PC-3 (cell line): Measurements from ENCODE around the gene PRTFDC1. TPM values are rescaled to one million over a fixed set of nuclear protein-coding genes. Genes with fewer than 3 reads are reported as not detected.

Experiments used
- ATAC-seq: fragments of 200-7000 bp; cut with Tn5 transposase; 2 replicates; pipeline ENCODE4 v1.9.1; 2020; ENCODE audit warnings: mild to moderate bottlenecking, moderate library complexity
- BruUV-seq: library from RNA; stranded (reverse); fragments of 400-500 nt; replicated peaks from 2 replicates; lab custom pipeline; 2021; lab: Mats Ljungman, UMichigan
- CTCF ChIA-PET: fragments of 300-600 bp; sonication (Branson Sonifier 250); formaldehyde crosslinking; loops from one replicate; lab custom pipeline; 2022; ENCODE audit warnings: antibody characterized with exemption; lab: Charles Lee
- POLR2A ChIA-PET: fragments of 300-600 bp; sonication (Branson Sonifier 250); formaldehyde crosslinking; loops from one replicate; lab custom pipeline; 2022; ENCODE audit warnings: antibody characterized with exemption; ENCODE audit not compliant: unreplicated experiment; lab: Charles Lee
- DNase-seq: peaks from one replicate; pipeline ENCODE4 v3.0.0-alpha.2; 2015
- H2AFZ ChIP-seq: fragments of 300-600 bp; sonication (generic); 2 replicates; pipeline ENCODE4 v1.6.0; 2016; ENCODE audit warnings: antibody characterized with exemption, low read length
- H3F3A ChIP-seq: fragments of 300-600 bp; sonication (generic); one replicate; pipeline ENCODE4 v1.6.0; 2017; ENCODE audit warnings: antibody characterized with exemption, low read length, control low read depth, mild to moderate bottlenecking; ENCODE audit not compliant: unreplicated experiment
- H3K27ac ChIP-seq: fragments of 300-600 bp; sonication (generic); 2 replicates; pipeline ENCODE4 v1.5.1; 2016; ENCODE audit warnings: mild to moderate bottlenecking, low read length
- H3K27me3 ChIP-seq: fragments of 300-600 bp; sonication (generic); 2 replicates; pipeline ENCODE4 v1.6.1; 2016; ENCODE audit warnings: low read length, mixed read lengths
- H3K36me3 ChIP-seq: fragments of 300-600 bp; sonication (generic); 2 replicates; pipeline ENCODE4 v1.6.1; 2016; ENCODE audit warnings: low read depth, mixed run types, low read length, mixed read lengths
- H3K4me1 ChIP-seq: fragments of 300-600 bp; sonication (generic); 2 replicates; pipeline ENCODE4 v1.5.1; 2016; ENCODE audit warnings: low read length; ENCODE audit not compliant: insufficient read depth
- H3K4me2 ChIP-seq: fragments of 300-600 bp; sonication (generic); 2 replicates; pipeline ENCODE4 v1.6.0; 2016; ENCODE audit warnings: low read length
- H3K4me3 ChIP-seq: fragments of 300-600 bp; sonication (generic); 2 replicates; pipeline ENCODE4 v1.5.1; 2016; ENCODE audit warnings: mild to moderate bottlenecking, low read length, mixed read lengths
- H3K79me2 ChIP-seq: fragments of 300-600 bp; sonication (generic); 2 replicates; pipeline ENCODE4 v1.6.1; 2017; ENCODE audit warnings: low read length, mixed read lengths
- H3K9ac ChIP-seq: fragments of 300-600 bp; sonication (generic); 2 replicates; pipeline ENCODE4 v1.6.0; 2016; ENCODE audit warnings: mild to moderate bottlenecking, low read length
- H3K9me2 ChIP-seq: fragments of 300-600 bp; sonication (generic); replicated peaks from 2 replicates; pipeline ENCODE4 v1.6.1; 2016; ENCODE audit warnings: mixed run types, low read length, mixed read lengths
- H3K9me3 ChIP-seq: fragments of 300-600 bp; sonication (generic); 2 replicates; pipeline ENCODE4 v1.6.1; 2016; ENCODE audit warnings: low read length, mixed read lengths
- H4K20me1 ChIP-seq: fragments of 300-600 bp; sonication (generic); 2 replicates; pipeline ENCODE4 v1.6.1; 2016; ENCODE audit warnings: low read length, mixed read lengths
- CTCF ChIP-seq: fragments of 300-600 bp; sonication (generic); conservative IDR thresholded peaks from 2 replicates; pipeline ENCODE4 v1.5.1; 2017; ENCODE audit warnings: antibody characterized with exemption, low read depth, mild to moderate bottlenecking, low read length
- EZH2 ChIP-seq: fragments of 300-600 bp; sonication (generic); IDR thresholded peaks from one replicate; pipeline ENCODE4 v1.6.1; 2017; ENCODE audit warnings: antibody characterized with exemption, mild to moderate bottlenecking, low read length; ENCODE audit not compliant: unreplicated experiment
- EZH2phosphoT487 ChIP-seq: fragments of 300-600 bp; sonication (generic); IDR thresholded peaks from 2 replicates; pipeline ENCODE4 v1.6.1; 2018; ENCODE audit warnings: mild to moderate bottlenecking, antibody characterized with exemption, low read length, borderline replicate concordance
- intact Hi-C: fragments of 100-400 bp; cut with micrococcal nuclease; formaldehyde crosslinking; loops from 2 replicates; pipeline ENCODE4 v1.9.0; 2023
- total RNA-seq: library from RNA; depleted of rRNA; stranded (reverse); fragments of >200 nt; gene quantifications from 2 replicates; pipeline ENCODE4 v1.2.3, GENCODE V29; 2014

Gene PRTFDC1
- total RNA-seq, 1 experiment from 2014 or later: 10.2 TPM

- CTCF ChIA-PET: no interaction called here
- no TSS peak for BruUV-seq
These were observed 13.9 kb downstream of the PRTFDC1 start for GRCh38 chr10:24938525-24938924.

GRCh38 chr10:24938076-24938475, 14.3 kb downstream of the PRTFDC1 start:
- no peak overlapping the region for H3K4me3 ChIP-seq
- no peaks in the 10 kb centered on the region for H3K9me3 ChIP-seq
- H2AFZ ChIP-seq: no peak overlapping the region
- H3K36me3 ChIP-seq: no peaks in the 10 kb centered on the region
- H3K4me1 ChIP-seq: no peaks in the 10 kb centered on the region
- no peak overlapping the region for H3K9ac ChIP-seq
- CTCF ChIA-PET: no interaction called here
- H3K27ac ChIP-seq: no peak overlapping the region
- no peaks in the 10 kb centered on the region for H3K9me2 ChIP-seq
- no peak for ATAC-seq
- no peak overlapping the region for H3K4me2 ChIP-seq
- H3K27me3 ChIP-seq: no peaks in the 10 kb centered on the region
- TF ChIP-seq CTCF: no peak
- no peak for TF ChIP-seq EZH2
- no peak for TF ChIP-seq EZH2phosphoT487
- intact Hi-C loops: no loop called here
- H3F3A ChIP-seq: no peaks in the 10 kb centered on the region
- POLR2A ChIA-PET: no interaction called here
- BruUV-seq: no TSS peak
- H3K79me2 ChIP-seq: no peaks in the 10 kb centered on the region
- H4K20me1 ChIP-seq: no peaks in the 10 kb centered on the region
- DNase-seq: no peak

More at GRCh38 chr10:24938525-24938924, 13.9 kb downstream of the PRTFDC1 start:
- H3K36me3 ChIP-seq: no peaks in the 10 kb centered on the region
- POLR2A ChIA-PET: no interaction called here
- H3K9me2 ChIP-seq: no peaks in the 10 kb centered on the region
- TF ChIP-seq EZH2phosphoT487: no peak
- TF ChIP-seq EZH2: no peak
- TF ChIP-seq CTCF: no peak
- DNase-seq (no peak), ATAC-seq (no peak)
- intact Hi-C loops: no loop called here
- H3K9ac ChIP-seq: no peak overlapping the region
- H3K4me1 ChIP-seq: no peaks in the 10 kb centered on the region
- no peaks in the 10 kb centered on the region for H3K9me3 ChIP-seq
- no peaks in the 10 kb centered on the region for H3K79me2 ChIP-seq
- H3F3A ChIP-seq: no peaks in the 10 kb centered on the region
- H3K27me3 ChIP-seq: no peaks in the 10 kb centered on the region
- H3K4me3 ChIP-seq: no peak overlapping the region
- H3K4me2 ChIP-seq: no peak overlapping the region
- no peaks in the 10 kb centered on the region for H4K20me1 ChIP-seq
- no peak overlapping the region for H3K27ac ChIP-seq
- no peak overlapping the region for H2AFZ ChIP-seq

GRCh38 chr10:24935504-24936292, 16.7 kb downstream of the PRTFDC1 start:
- Histone ChIP-seq H3K27me3 (no peaks in the 10 kb centered on the region), H3K9me2 (no peaks in the 10 kb centered on the region), H3K27ac (no peak overlapping the region), H4K20me1 (no peaks in the 10 kb centered on the region), H3K4me3 (no peak overlapping the region), H3K36me3 (no peaks in the 10 kb centered on the region), H3K4me1 (no peaks in the 10 kb centered on the region), H3F3A (no peaks in the 10 kb centered on the region), H3K4me2 (no peak overlapping the region), H2AFZ (no peak overlapping the region), H3K79me2 (no peaks in the 10 kb centered on the region), H3K9me3 (no peaks in the 10 kb centered on the region), H3K9ac (no peak overlapping the region)
- no peak for TF ChIP-seq CTCF
- TF ChIP-seq EZH2phosphoT487: no peak
- TF ChIP-seq EZH2: no peak
- DNase-seq (no peak), ATAC-seq (no peak)
- CTCF ChIA-PET: no interaction called here
- intact Hi-C loops: no loop called here
- POLR2A ChIA-PET: no interaction called here
- no TSS peak for BruUV-seq
